Hippocampal formation (tissue), 2 donors: Measurements from ENCODE around the gene SLC24A2.
"Not testable (repeated sequence)": the region's sequence is repeated elsewhere in the genome, so short reads cannot be mapped to it uniquely, and the experiment has no call there.

Source experiments
- DNase-seq, 2 donors: peaks; one replicate each; lab custom pipeline; 2025; lab: John Stamatoyannopoulos, UW

Gene SLC24A2

GRCh38 chr9:19788614-19789271, at the start of gene SLC24A2:
Gene SLC24A2 (minus strand): TSS chr9:19789037.
- peak; percentile 49 to 69 for DNase-seq

- not testable (repeated sequence) for DNase-seq
Observed at GRCh38 chr9:19833331-19833730, 44.5 kb upstream of the SLC24A2 start.

GRCh38 chr9:19830796-19831195, 42.0 kb upstream of the SLC24A2 start:
- no peak for DNase-seq

- DNase-seq: no peak
Observed at GRCh38 chr9:19828576-19829109, 39.8 kb upstream of the SLC24A2 start.

GRCh38 chr9:19816769-19817168, 27.9 kb upstream of the SLC24A2 start:
- no peak for DNase-seq

- DNase-seq: no peak
Observed at GRCh38 chr9:19812194-19812593, 23.4 kb upstream of the SLC24A2 start.

GRCh38 chr9:19809422-19810269, 20.8 kb upstream of the SLC24A2 start:
- DNase-seq: no peak

GRCh38 chr9:19807182-19807892, 18.5 kb upstream of the SLC24A2 start:
- DNase-seq: no peak

GRCh38 chr9:19804431-19804830, 15.6 kb upstream of the SLC24A2 start:
- no peak for DNase-seq

- DNase-seq: no peak
Observed at GRCh38 chr9:19800884-19801283, 12.0 kb upstream of the SLC24A2 start.

GRCh38 chr9:19799784-19800183, 10.9 kb upstream of the SLC24A2 start:
- DNase-seq: no peak

GRCh38 chr9:19788152-19788551, 685 bp downstream of the SLC24A2 start:
- DNase-seq: peak; percentile 26 to 52

- DNase-seq: no peak
Observed at GRCh38 chr9:19787672-19788071, 1.2 kb downstream of the SLC24A2 start.

- DNase-seq: peak in 1 of 2 donors; percentile 19
Observed at GRCh38 chr9:19785230-19785629, 3.6 kb downstream of the SLC24A2 start.

GRCh38 chr9:19784136-19784535, 4.7 kb downstream of the SLC24A2 start:
- DNase-seq: no peak

GRCh38 chr9:19783500-19783899, 5.3 kb downstream of the SLC24A2 start:
- no peak for DNase-seq

- peak in 1 of 2 donors; percentile 58 for DNase-seq
Observed at GRCh38 chr9:19782005-19782404, 6.8 kb downstream of the SLC24A2 start.

GRCh38 chr9:19781240-19781639, 7.6 kb downstream of the SLC24A2 start:
- no peak for DNase-seq

GRCh38 chr9:19771446-19771845, 17.4 kb downstream of the SLC24A2 start:
- DNase-seq: no peak

- no peak for DNase-seq
Observed at GRCh38 chr9:19770973-19771372, 17.9 kb downstream of the SLC24A2 start.

GRCh38 chr9:19769213-19769612, 19.6 kb downstream of the SLC24A2 start:
- DNase-seq: no peak

- no peak for DNase-seq
Observed at GRCh38 chr9:19768798-19769197, 20.0 kb downstream of the SLC24A2 start.
